Measurements from ENCODE around the gene SAMD13. TPM values are rescaled to one million over a fixed set of nuclear protein-coding genes. Genes with fewer than 3 reads are reported as not detected.

Gene SAMD13
- total and polyA plus RNA-seq, 2 donors (not counting 1 experiment from before 2014, with no cell fraction given) = 0.42 TPM; not detected in 1

GRCh38 chr1:84301785-84302385, 377 bp downstream of the SAMD13 start:
- Mint-ChIP-seq H3K27ac (no peak overlapping the region), H3K9me3 (ENCODE audit: insufficient read depth) (no peaks in the 10 kb centered on the region), H3K27me3 (peaks cover 15% of the 10 kb centered on the region), H3K4me1 (peaks cover 39% of the 10 kb centered on the region), H3K4me3 (peak overlapping the region; percentile 81)
- H3K27me3 ChIP-seq (replicated peaks in 1 of 4; ENCODE audit: control extremely low read depth in 1 of 4, control insufficient read depth in 3 of 4, insufficient read depth in 4 of 4, low read length in 3 of 4) = peaks cover 0 to 15% (median 9%) of the 10 kb centered on the region in 4 experiments
- DNase-seq (no peak), ATAC-seq (ENCODE audit: low read depth) (no peak)
- peak overlapping the region; percentile 65 for H3K4me2 ChIP-seq (replicated peaks; ENCODE audit: low read depth, low read length, poor library complexity, severe bottlenecking)
- H2AFZ ChIP-seq (ENCODE audit: insufficient read depth, low read depth, low read length, poor library complexity, severe bottlenecking) = peak overlapping the region; percentile 63
- peaks cover 32 to 33% of the 10 kb centered on the region in 2 donors for H3K4me1 ChIP-seq (ENCODE audit: control insufficient read depth in 2 of 2, insufficient read depth in 2 of 2, low read length in 2 of 2)
- H3K27ac ChIP-seq (ENCODE audit: low read length in 2 of 2) = no peak overlapping the region
- H3K9ac ChIP-seq (ENCODE audit: low read length) = peak overlapping the region; percentile 52
- ChIA-PET POLR2A (no interaction called here), CTCF (interaction anchor here (0.6 to 1.8 kb wide), 9 partner anchors 12 to 805 kb away, joined by 3 to 6 read pairs (median 3); partner anchors contain the start of gene PRKACB)
- no peaks in the 10 kb centered on the region for H4K20me1 ChIP-seq (ENCODE audit: control insufficient read depth, insufficient read depth, low read length, poor library complexity, severe bottlenecking)
- no CpG with 5 or more reads among the region's 6 CpGs for WGBS (ENCODE audit: insufficient coverage)
- no peak for TF ChIP-seq CTCF (IDR thresholded peaks at IDR 0.05)
- no peak for TF ChIP-seq EZH2 (IDR thresholded peaks at IDR 0.05; ENCODE audit: borderline replicate concordance, insufficient read depth, low read depth, low read length, poor library complexity, severe bottlenecking)
- no peaks in the 10 kb centered on the region for H3K79me2 ChIP-seq (ENCODE audit: control insufficient read depth, insufficient read depth, low read length)
- H3K9me3 ChIP-seq (ENCODE audit: control extremely low read depth in 1 of 3, control insufficient read depth in 2 of 3, insufficient read depth in 1 of 3, low read length in 2 of 3) = no peaks in the 10 kb centered on the region
- intact Hi-C loops (cut with micrococcal nuclease) = loop anchor here (2.0 to 10.0 kb wide), 3 partner anchors 87 to 225 kb away; partner anchors contain the start of gene PRKACB
- peaks cover 0 to 1% of the 10 kb centered on the region in 2 experiments for H3K36me3 ChIP-seq (replicated peaks in 1 of 2; ENCODE audit: control extremely low read depth in 1 of 2, control insufficient read depth in 1 of 2, extremely low read depth in 1 of 2, insufficient read depth in 2 of 2, low read length in 1 of 2)
- peak overlapping the region in 4 of 5 experiments; percentile 27 to 51 (median 47) for H3K4me3 ChIP-seq (ENCODE audit: control extremely low read depth in 1 of 5, extremely low read depth in 1 of 5, insufficient read depth in 1 of 5, low read depth in 2 of 5, low read length in 4 of 5)

GRCh38 chr1:84303314-84303830, 1.9 kb downstream of the SAMD13 start:
- Histone ChIP-seq H2AFZ (ENCODE audit: insufficient read depth, low read depth, low read length, poor library complexity, severe bottlenecking) (peak overlapping the region; percentile 63), H3K4me3 (ENCODE audit: control extremely low read depth in 1 of 5, extremely low read depth in 1 of 5, insufficient read depth in 1 of 5, low read depth in 2 of 5, low read length in 4 of 5) (peak overlapping the region; percentile 17 to 51 (median 45)), H3K36me3 (replicated peaks in 1 of 2; ENCODE audit: control extremely low read depth in 1 of 2, control insufficient read depth in 1 of 2, extremely low read depth in 1 of 2, insufficient read depth in 2 of 2, low read length in 1 of 2) (peaks cover 0 to 1% of the 10 kb centered on the region in 2 experiments), H3K27me3 (replicated peaks in 1 of 4; ENCODE audit: control extremely low read depth in 1 of 4, control insufficient read depth in 3 of 4, insufficient read depth in 4 of 4, low read length in 3 of 4) (peaks cover 0 to 15% (median 9%) of the 10 kb centered on the region in 4 experiments), H3K27ac (ENCODE audit: low read length in 2 of 2) (no peak overlapping the region), H3K9ac (ENCODE audit: low read length) (peak overlapping the region; percentile 52), H3K4me2 (replicated peaks; ENCODE audit: low read depth, low read length, poor library complexity, severe bottlenecking) (peak overlapping the region; percentile 65), H4K20me1 (ENCODE audit: control insufficient read depth, insufficient read depth, low read length, poor library complexity, severe bottlenecking) (no peaks in the 10 kb centered on the region), H3K4me1 (ENCODE audit: control insufficient read depth in 2 of 2, insufficient read depth in 2 of 2, low read length in 2 of 2) (peaks cover 26 to 28% of the 10 kb centered on the region in 2 donors), H3K79me2 (ENCODE audit: control insufficient read depth, insufficient read depth, low read length) (no peaks in the 10 kb centered on the region), H3K9me3 (ENCODE audit: control extremely low read depth in 1 of 3, control insufficient read depth in 2 of 3, insufficient read depth in 1 of 3, low read length in 2 of 3) (peaks cover 0 to 4% (median 0%) of the 10 kb centered on the region in 3 donors)
- POLR2A ChIA-PET = no interaction called here
- Mint-ChIP-seq H3K4me1 (peaks cover 34% of the 10 kb centered on the region), H3K27me3 (peaks cover 13% of the 10 kb centered on the region), H3K27ac (peak overlapping the region; percentile 38), H3K9me3 (ENCODE audit: insufficient read depth) (peaks cover 4% of the 10 kb centered on the region), H3K4me3 (peak overlapping the region; percentile 81)
- intact Hi-C loops (cut with micrococcal nuclease) = loop anchor here (2.0 to 10.0 kb wide), 3 partner anchors 89 to 227 kb away; partner anchors contain the start of gene PRKACB
- no CpG with 5 or more reads among the region's 3 CpGs for WGBS (ENCODE audit: insufficient coverage)
- no peak for ATAC-seq (ENCODE audit: low read depth)
- TF ChIP-seq EZH2 (IDR thresholded peaks at IDR 0.05; ENCODE audit: borderline replicate concordance, insufficient read depth, low read depth, low read length, poor library complexity, severe bottlenecking) (no peak), CTCF (IDR thresholded peaks at IDR 0.05) (no peak)
- CTCF ChIA-PET = interaction anchor here (1.1 to 1.8 kb wide), 4 partner anchors 129 to 162 kb away, joined by 3 to 6 read pairs (median 4); partner anchors contain the start of gene PRKACB
- no peak for DNase-seq

Measured in B cell (primary cell).